Fibroblast of pulmonary artery (primary cell): ENCODE results near the gene SRSF7.
"Not testable (repeated sequence)": the region's sequence is repeated elsewhere in the genome, so short reads cannot be mapped to it uniquely, and the experiment has no call there.

Source experiments
- DNase-seq: peaks from one replicate; pipeline ENCODE4 v3.0.0-alpha.2; 2010; ENCODE audit warnings: low read depth
- H3K4me3 ChIP-seq: replicated peaks from 2 replicates; pipeline ENCODE4 v1.5.1; 2011; ENCODE audit warnings: low read depth, mild to moderate bottlenecking, control low read depth, low read length, moderate library complexity
- TF ChIP-seq, protein P1 (sequence below): IDR thresholded peaks from 2 replicates; pipeline ENCODE4 v1.5.1; 2011; ENCODE audit warnings: mild to moderate bottlenecking, control low read depth, low read length, inconsistent platforms; ENCODE audit errors: missing control alignments

SRSF7 gene

DNA sequence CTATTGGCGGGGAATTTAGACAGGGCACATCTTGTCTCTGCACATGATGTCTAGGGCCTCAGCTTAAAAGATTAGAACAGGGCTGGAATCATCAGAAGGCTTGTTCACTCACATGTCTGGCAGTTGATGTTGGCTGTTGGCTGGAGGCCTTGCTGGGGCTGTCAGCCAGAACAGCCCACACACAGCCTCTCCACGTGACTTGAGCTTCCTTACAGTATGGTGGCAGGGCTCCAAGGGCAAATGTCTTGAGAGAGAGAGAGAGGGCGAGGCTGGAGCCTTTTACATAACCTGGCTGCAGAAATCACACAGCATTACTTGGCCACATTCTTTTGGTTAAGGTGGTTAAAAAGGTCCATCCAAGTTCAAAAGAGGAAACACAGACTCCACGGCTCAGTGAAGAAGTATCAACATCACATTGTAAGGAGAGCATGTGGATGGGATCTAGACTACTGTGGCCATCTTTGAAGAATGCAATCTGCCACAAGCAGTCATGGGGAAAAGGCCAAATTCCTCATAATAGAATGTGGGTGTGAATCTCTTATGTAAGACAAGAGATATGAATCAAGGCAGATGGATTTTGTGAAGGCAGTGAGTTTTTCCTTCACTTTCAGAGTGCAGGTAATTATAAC lies 30.4 kb downstream of the SRSF7 start:
- peak; percentile 98 for DNase-seq
- H3K4me3 ChIP-seq = no peak overlapping the region
- TF ChIP-seq, protein P1, sequence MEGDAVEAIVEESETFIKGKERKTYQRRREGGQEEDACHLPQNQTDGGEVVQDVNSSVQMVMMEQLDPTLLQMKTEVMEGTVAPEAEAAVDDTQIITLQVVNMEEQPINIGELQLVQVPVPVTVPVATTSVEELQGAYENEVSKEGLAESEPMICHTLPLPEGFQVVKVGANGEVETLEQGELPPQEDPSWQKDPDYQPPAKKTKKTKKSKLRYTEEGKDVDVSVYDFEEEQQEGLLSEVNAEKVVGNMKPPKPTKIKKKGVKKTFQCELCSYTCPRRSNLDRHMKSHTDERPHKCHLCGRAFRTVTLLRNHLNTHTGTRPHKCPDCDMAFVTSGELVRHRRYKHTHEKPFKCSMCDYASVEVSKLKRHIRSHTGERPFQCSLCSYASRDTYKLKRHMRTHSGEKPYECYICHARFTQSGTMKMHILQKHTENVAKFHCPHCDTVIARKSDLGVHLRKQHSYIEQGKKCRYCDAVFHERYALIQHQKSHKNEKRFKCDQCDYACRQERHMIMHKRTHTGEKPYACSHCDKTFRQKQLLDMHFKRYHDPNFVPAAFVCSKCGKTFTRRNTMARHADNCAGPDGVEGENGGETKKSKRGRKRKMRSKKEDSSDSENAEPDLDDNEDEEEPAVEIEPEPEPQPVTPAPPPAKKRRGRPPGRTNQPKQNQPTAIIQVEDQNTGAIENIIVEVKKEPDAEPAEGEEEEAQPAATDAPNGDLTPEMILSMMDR = no peak

DNA sequence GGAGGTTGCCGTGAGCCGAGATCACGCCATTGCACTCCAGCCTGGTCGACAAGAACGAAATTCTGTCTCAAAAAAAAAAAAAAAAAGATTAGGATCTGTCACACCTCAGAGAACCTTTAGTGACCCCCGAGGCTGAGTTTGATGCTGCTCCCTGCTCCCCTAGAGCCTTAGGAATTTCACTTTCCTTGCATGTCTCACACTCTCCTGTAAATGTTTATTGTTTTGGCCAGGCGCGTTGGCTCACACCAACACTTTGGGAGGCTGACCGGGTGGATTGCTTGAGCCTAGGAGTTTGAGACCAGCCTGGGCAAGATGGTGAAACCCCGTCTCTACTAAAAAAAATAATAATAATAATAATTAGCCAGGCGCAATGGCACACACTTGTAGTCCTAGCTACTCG lies 31.5 kb downstream of the SRSF7 start:
- no peak for DNase-seq
- no peak overlapping the region for H3K4me3 ChIP-seq
- TF ChIP-seq, protein P1 = no peak

DNA sequence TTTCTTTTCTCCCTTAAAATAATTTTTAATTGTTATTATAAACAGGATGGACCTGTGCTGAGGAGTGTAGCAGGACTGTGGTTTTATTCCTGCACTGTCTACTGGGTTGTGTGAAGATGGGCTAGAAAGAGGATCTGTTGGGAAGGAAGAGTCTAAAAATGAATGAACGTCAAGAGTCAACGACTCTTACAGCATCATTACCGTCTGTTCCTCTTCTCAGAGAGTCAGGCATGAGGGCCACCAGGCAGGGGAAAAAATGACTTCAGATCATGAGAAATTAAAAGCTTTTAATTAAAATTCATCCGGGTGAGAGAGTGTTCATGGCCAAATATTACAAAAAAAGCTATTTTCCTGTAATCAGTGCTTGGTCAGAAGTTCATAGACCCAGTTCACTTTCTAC lies 32.6 kb downstream of the SRSF7 start:
- TF ChIP-seq, protein P1 = no peak
- DNase-seq = no peak
- H3K4me3 ChIP-seq = no peak overlapping the region

DNA sequence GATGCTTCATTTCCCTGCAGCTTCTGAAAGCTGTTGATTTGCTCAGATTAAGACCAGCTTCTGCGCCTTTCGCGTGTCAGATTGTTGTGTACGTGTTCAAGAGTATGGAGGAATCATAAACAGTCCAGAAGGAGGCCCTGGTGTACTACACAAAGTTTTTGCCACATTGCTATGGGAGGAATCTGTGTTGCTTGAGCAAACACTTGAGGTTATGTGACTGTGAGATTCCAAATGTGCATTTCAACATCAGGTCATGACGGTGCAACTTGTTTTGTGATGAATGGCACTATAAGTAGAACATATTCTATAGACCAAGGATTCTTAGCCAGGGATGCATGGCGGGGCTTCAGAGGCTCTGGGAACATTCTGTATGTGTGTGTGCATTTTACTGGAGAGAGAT lies 35.0 kb downstream of the SRSF7 start:
- H3K4me3 ChIP-seq = no peak overlapping the region
- TF ChIP-seq, protein P1 = no peak
- DNase-seq = peak; percentile 78

DNA sequence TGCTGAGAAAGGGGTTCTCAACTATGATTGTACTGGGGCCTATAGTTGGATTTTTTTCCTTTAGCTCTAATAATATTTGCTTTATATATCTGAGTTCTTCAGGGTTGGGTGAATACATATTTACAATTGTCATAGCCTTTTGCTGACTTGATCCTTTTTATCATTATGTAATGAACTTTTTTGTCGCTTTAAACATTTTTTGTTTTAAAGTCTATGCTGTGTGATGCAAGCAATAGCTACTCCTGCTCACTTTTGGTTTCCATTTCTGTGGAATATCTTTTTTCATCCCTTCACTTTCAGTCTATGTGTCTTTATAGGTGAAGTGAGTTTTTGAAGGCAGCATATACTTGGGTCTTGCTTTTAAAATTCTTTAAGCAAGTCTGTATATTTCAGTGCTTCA lies 36.2 kb downstream of the SRSF7 start:
- H3K4me3 ChIP-seq, DNase-seq: not testable (repeated sequence)

DNA sequence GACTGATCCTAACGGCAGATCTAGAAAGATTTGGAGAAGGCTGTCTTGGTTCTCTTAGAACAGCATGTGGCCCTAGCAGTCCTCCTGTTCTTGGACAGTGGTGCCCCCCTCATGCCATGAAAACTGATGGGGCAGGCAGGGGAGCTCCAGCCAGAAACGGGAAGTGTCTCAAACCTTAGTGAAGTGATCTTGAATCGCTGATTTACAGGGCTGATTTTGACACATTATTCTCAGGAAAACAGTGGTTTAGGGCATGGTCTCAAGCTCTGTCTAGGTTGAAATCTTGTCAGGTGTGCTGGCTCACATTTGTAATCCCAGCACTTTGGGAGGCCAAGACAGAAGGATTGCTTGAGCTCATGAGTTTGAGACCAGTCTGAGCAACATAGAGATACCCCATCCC lies 37.8 kb downstream of the SRSF7 start:
- TF ChIP-seq, protein P1 = no peak
- H3K4me3 ChIP-seq = no peak overlapping the region
- DNase-seq = no peak

DNA sequence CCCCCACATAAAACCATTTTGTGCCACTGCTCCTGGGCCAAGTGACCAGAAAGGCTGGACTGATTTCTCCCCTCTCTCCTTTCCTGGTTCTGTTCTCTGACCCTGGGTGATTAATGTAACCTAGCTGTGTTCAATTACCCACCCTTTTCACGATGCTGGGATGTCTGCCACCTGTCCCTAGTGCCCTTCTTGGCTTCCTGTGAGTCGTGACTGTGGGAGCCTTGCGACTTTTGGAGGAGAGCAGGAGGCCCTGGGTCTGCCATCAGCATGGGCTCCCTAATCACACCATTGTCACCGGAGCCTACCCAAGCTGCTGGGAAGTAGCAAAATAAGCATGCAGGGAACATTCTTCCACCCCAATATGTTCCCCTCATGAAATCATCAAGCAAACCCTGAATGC lies 38.3 kb downstream of the SRSF7 start:
- TF ChIP-seq, protein P1 = no peak
- H3K4me3 ChIP-seq = no peak overlapping the region
- DNase-seq = no peak
